ENCODE measurements around the gene ACOXL.
"Not testable (repeated sequence)": the region's sequence is repeated elsewhere in the genome, so short reads cannot be mapped to it uniquely, and the experiment has no call there.

The ACOXL gene

GRCh38 chr2:110829413-110830146 is 97.2 kb downstream of the ACOXL start:
- DNase-seq (ENCODE audit: low read depth): no peak

DNA sequence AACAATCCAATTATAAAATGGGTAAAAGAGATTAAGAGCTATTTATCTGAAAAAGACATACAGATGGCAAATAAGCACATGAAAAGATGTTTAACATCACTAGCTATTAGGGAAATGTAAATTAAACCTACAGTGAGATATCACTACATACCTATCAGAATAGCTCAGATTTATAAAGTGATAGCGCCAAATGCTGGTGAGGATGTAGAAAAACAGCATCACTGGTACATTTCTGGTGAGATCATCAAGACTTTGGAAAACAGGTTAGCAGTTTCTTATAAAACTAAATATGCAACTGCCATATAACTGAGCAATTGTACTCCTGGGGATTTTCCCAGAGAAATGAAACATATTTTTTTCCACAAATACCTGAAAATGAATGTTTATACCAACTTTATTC is 100.4 kb downstream of the ACOXL start:
- DNase-seq (ENCODE audit: low read depth): no peak

DNA sequence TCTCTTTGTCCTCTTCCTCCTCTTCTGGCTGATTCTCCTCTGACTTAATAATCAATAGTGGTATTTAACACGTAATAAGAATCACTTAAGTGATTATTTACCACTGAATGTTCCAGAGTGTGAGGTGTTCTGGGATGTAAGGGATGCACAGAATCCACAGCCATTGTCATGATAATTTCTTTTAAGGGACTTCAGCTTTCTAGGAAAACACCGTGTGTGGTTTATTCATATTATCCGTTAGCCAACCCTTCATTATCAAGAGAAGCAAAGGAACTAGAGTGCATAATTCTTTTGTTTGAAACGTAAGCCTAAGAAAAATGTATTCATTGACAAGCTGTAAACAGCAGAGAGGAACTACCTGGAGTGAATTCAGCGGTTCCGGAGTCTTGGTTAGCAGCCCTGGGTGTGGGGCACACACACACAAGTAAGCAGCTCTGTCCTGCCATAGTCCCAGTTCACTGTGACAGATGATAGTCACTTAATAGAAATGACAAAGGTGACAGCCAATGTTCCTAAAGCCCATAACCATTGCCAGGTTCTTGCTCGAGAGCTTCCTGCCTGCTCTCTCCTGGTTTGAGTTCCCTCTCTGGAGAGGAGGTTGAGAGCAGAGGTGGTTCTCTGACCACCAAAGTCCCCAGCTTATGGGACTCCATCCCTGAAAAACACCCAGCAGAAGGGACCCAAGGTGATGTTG is 101.9 kb downstream of the ACOXL start:
- DNase-seq (ENCODE audit: low read depth): no peak

DNA sequence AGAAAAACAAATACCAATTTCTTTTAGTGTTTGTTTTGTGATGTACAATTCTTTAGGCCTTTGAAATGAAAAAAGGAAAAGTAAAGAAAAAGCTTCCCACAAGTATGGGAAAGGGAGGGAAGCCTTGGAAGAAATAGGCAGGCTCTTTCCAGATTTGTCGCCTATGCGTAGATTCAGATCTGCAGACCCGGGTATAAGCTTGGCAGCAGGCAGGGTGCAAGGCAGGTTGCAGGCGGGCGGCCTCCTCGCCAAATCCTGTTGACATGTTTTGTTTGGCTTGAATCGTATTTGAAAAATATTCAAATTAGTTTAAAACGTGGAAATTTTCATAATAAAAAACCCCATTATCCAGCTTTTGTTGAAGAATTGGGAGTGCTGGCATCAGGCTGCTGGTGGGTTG is 104.3 kb downstream of the ACOXL start:
- no peak for DNase-seq (ENCODE audit: low read depth)

DNA sequence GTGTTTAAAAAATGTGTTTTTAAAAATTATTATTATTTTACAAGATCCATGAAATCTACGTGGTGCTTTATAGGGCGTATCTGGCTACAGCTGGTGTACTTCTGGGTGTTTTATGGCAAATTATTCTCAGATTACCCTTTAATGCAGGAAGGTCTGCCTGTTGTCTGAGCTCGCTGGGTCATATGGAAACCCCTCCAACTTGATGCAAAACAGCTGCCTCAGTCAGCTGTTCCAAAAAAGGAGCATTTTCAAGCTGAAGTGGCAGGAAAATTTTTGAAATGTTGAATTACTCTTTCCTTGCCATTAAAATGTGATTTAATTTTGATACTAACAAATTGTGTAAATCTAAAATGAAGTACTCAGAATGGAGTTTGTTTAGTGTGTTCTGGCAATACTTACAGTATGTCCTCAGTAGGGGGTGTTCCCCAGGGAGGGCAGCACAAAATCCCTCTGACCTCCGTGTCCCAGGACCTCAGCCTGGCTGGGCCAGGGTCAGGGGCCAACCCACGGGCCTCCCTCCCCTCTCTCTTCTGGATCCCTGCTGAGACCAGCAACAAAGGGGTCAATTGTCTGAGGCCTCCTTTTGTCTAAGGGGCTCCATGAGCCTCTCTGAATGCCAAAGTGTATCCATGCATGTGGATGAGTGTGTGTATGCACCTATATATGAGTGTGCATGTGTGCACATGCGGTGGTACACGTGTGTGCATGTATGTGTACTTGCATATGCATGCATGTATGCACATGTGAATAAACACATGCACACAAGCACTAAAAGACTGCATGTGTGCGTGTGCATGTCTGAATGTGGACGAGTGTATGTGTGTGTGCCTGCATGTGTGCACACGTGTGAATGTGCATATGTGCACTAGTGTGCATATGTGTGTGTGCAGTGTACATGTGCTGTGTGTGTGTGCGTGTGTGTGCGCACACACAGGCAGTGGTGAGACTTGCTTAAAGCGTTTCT is 105.4 kb downstream of the ACOXL start:
- DNase-seq (ENCODE audit: low read depth): no peak

DNA sequence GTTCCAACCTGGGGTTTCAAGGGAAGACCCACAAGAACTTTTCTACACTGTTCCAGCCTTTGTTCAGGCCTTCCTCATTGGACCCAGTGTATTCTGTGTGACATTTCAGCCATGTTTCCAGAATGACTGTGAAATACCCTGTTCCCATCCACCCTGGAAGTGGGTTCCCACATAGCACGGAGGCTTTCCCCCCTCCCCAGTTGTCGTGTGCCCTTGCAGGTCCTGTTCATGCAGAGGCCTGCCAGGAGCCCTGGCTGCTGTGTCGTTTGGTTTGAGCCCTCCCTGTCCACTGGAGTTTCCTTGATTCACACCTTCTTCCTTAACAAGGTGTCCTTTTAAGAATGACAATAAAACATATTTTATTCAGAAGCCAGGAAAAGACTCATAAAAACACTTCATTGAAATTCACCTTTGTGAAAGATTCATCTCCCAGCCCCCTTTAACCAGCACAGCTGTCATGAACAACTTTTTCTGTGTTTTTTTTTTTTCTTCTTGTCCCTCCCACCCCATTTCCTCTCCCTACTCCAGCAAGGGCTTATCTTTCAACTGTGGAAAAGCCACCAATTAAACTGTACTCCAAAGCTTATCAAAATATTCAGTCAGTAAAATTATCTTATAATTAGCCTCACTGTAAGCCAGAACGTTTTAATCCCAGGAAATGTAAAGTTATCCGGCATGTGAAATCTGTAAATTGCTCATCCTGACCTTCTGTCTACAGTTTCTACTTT is 106.4 kb downstream of the ACOXL start:
- DNase-seq (ENCODE audit: low read depth): no peak

DNA sequence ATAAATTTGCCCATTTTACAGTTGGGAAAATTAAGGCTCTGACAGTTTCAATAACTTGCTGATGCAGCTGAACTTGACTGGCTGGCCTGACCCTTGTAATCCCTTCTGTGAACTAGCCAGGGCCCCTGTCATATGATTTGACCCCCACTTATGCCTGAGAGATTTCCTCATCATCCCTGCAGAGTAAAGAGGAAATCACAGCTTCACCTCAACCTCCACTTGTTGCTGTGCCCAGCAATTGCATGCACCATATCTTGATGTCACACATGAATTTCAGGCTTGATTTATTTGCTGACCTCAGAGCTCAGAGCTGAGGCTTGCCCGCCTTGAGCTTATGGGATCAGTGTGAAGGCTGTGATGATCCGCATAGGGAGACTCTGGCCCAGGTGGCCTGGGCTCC is 108.1 kb downstream of the ACOXL start:
- peak; percentile 2 for DNase-seq (ENCODE audit: low read depth)

DNA sequence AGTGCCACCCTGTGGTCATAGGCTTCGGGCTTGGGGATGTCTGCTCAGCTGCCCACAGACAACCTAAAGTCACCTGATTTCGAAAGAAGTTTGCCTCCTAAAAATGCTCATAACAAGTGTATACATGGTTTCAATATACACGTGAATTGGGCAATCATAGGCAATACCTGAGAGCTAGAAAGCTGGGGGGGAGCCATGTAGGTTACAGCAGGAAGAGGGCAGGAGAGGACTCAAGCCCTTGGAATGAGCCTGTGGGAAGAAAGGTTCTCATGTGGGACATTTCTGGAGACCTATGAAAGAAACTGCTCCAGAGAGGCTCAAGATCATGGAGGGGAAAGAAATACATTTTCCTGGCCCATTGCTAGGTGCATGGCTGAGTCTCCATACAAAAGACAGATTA is 109.7 kb downstream of the ACOXL start:
- DNase-seq (ENCODE audit: low read depth): no peak

DNA sequence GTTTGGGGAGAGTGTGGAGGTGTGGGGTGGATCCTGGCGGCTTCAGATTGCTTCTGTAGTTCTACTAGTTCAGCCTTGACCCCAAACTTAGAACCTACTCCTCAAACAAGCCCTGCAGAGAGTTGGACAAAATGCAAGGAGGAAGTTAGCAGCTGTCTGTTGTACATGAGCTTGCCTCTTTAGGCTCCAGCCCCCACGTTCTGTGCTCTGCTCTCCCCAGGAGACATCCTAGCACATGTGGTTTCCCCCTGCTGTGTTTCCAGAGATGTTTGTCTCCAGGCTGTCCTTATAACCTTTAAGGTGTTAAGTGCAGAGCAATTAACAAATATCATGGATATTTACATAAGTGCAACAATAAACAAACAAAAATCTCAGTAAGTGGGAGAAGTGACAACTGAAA is 111.1 kb downstream of the ACOXL start:
- no peak for DNase-seq (ENCODE audit: low read depth)

DNA sequence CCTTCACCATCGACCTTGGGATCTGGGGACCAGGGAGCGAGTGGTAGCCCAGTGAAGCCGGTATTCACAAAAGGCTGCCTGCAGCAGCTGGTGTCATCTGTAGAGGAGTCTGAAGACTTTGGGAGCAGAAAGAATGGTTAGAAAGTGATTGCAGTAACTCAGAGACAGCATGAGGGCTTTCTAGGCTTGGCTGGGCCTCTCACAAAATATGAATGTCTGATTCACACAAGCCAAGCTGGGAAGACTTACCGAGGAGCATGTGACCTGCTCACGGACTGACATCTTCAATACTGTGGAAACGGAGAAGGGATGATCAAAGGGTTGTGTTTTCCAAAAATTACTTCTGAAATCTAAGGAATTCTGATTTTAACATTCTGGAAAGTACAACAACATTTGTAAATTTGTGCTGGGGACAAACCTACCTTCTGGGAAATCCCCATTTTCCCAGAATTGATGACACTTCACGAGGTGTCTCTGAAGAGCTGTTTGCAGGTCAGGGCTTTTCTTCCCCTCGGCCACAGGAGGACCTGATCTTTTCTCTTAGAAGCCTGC is 111.7 kb downstream of the ACOXL start:
- DNase-seq (ENCODE audit: low read depth): no peak

DNA sequence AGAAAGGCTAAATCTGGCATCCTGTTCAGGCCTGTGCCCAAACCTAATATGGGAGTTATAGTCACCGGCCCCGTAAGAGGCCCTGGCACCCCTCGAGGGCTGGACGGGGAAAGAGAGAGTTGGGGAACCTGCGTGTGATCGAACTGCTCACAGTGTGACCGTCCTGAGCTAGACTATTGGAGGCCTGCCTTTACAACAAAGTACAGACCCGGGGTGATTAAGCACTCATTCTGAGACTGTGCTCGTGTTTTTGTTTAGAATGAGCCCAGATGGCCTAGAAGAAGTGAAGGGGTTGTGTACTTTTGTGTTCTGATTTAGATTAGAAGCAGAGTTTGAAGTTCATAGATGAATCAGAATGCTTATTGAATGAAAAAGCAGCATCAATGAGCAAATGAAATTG is 115.3 kb downstream of the ACOXL start:
- DNase-seq (ENCODE audit: low read depth): no peak

GRCh38 chr2:110848071-110848470 is 115.7 kb downstream of the ACOXL start:
- DNase-seq (ENCODE audit: low read depth): no peak

GRCh38 chr2:110848519-110849030 is 116.2 kb downstream of the ACOXL start:
- no peak for DNase-seq (ENCODE audit: low read depth)

- no peak for DNase-seq (ENCODE audit: low read depth)
These were observed 119.2 kb downstream of the ACOXL start for GRCh38 chr2:110851531-110851930.

DNA sequence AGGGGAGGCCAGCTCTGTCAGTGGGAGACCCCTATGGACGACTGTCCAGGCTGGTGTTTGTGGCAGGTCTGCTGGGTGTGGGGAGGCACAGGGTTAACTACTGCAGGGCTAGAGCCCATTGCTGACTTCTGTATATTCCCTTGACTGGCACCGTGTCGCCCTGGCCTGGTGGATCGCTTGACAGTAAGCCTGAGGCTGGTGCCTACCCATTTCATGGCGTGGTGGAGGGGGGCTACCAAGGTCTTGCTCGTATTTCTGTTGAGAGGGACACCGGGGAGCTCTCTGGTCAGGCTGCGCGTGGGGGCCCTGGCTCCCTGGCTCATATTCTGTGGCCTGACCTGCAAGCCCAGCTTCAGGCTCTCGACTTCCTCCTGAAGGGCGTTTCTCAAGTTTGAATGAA is 119.7 kb downstream of the ACOXL start:
- DNase-seq (ENCODE audit: low read depth): no peak

GRCh38 chr2:110852541-110853263 is 120.3 kb downstream of the ACOXL start:
- no peak for DNase-seq (ENCODE audit: low read depth)

GRCh38 chr2:110853516-110853915 is 121.1 kb downstream of the ACOXL start:
- peak; percentile 13 for DNase-seq (ENCODE audit: low read depth)

DNA sequence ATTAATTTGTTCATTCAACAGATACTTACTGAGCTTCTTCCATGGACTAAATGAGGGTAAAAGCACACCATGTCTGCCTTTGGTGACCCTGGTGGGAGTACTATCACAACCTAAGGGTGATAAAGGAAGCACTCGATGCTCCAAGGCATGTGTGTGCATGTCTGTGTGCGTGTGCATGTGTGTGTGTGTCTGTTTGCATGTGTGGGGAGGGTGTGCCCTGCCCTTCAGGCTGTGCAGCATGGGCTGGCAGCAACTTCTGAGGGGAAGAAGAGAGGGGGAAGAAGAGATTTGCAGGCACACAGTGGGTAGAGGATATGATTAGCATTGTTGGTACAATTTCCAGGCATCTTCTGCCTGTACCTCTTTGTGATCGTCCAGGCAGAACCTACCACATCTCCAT is 121.6 kb downstream of the ACOXL start:
- DNase-seq (ENCODE audit: low read depth): no peak

DNA sequence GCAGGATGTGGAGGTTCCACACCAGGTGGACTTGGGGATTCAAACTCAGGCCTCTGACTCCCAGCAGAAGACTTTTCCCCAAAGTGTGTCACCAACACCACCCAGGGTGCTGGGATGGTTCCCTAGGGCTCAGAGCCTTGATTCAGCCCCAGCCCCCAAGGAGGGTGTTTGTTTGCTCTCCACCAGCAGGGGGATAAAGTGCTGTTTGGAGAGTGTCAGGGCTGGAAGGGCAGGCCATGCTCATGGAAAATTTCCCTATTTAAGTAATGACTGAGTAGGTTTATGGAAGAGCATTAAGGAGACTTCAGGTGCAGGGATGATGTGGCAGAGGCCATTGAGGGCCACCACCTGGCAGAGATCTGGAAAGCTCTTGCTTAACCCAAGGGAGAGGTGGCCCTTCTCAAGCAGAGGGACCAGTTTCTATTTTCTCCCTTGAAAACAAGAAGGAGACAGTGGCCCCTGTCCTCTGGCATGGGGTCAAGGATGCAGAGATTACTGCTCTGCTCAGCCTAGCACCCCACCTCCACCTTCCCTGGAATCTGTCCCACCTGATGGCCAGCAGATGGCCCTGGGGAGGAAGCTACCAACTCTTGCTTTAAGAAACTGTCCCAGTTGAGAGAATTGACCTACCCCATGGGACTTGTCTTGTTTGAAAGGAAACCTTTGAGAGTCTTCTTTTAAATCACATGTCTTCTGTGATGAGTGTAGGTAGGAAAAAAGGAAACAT is 122.1 kb downstream of the ACOXL start:
- DNase-seq (ENCODE audit: low read depth): no peak

GRCh38 chr2:110855841-110856240 is 123.5 kb downstream of the ACOXL start:
- DNase-seq (ENCODE audit: low read depth): not testable (repeated sequence)

Measured in amniotic epithelial cell (primary cell).